SK-N-SH (cell line): Measurements from ENCODE around the gene DAGLA.

Experiments
- ELF1 ChIP-seq: IDR thresholded peaks from 2 replicates; pipeline ENCODE4 v1.4.0; 2012
- EP300 ChIP-seq, 2 experiments: IDR thresholded peaks; 2 replicates each; pipeline versions ENCODE4 v1.4.0 to v1.6.1; 2012; ENCODE audit warnings: borderline replicate concordance in 1 of 2, low read depth in 1 of 2, low read length in 1 of 2
- EZH2phosphoT487 ChIP-seq: fragments of 200-600 bp; sonication (generic); IDR thresholded peaks from 2 replicates; pipeline ENCODE4 v1.6.1; 2017; ENCODE audit warnings: low read depth, mixed run types, mild to moderate bottlenecking, antibody characterized with exemption, moderate library complexity, borderline replicate concordance
- POLR2AphosphoS5 ChIP-seq: IDR thresholded peaks from 2 replicates; pipeline ENCODE4 v1.6.1; 2012; ENCODE audit warnings: low read depth, low read length
- RCOR1 ChIP-seq: fragments of 150-350 bp; IDR thresholded peaks from 2 replicates; pipeline ENCODE4 v1.6.1; 2017; ENCODE audit warnings: antibody characterized with exemption, low read length
- RXRA ChIP-seq: IDR thresholded peaks from 2 replicates; pipeline ENCODE4 v1.4.0; 2012; ENCODE audit warnings: low read depth, mild to moderate bottlenecking, borderline replicate concordance
- SIN3A ChIP-seq: IDR thresholded peaks from 2 replicates; pipeline ENCODE4 v1.6.1; 2012; ENCODE audit warnings: low read depth, mild to moderate bottlenecking, low read length, moderate library complexity, borderline replicate concordance
- TCF12 ChIP-seq: IDR thresholded peaks from 2 replicates; pipeline ENCODE4 v1.4.0; 2012
- TF ChIP-seq, protein P1 (sequence below): fragments of 200-600 bp; sonication (generic); IDR thresholded peaks from 2 replicates; pipeline ENCODE4 v1.6.1; 2017; ENCODE audit warnings: antibody characterized with exemption, mild to moderate bottlenecking, moderate library complexity
- TF ChIP-seq, protein P2 (sequence below): IDR thresholded peaks from 2 replicates; pipeline ENCODE4; 2012

DNA sequence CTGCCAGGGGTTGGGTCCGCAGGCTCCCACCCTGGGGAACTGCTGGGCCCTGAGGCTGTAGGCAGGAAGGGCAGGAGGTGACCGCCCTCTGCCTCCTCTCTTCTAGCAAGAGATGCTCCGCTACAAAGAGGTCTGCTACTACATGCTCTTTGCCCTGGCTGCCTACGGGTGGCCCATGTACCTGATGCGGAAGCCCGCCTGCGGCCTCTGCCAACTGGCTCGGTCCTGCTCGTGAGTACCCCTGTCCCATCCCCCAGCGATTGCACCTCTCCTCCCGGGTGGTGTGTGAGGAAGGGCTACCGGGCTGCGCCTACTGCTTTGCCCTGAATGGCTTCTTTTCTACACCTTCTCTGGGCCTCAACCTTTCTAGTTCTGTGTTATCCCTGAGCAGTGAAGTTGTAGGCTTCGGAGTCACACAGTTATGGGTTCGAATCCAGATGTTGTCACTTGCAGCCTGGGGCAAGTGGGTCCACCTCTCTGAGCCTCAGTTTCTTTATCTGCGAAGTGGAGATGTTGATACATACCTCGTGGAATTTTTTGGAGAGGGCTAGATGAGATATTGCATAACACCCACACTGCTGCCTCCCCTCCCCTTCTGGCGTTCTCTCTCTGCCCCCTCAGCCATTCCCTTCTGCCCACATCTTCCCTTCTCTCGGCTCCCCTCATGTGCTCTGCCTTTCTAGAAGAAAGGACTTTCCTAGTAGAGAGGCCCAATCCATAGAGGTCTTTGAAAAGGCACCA is 51.2 kb downstream of the DAGLA start:
- TF ChIP-seq EZH2phosphoT487 (no peak), TCF12 (no peak), ELF1 (no peak), EP300 (IDR thresholded peaks at IDR 0.05; ENCODE audit: borderline replicate concordance in 1 of 2, low read depth in 1 of 2, low read length in 1 of 2) (no peak), POLR2AphosphoS5 (no peak), SIN3A (no peak), RCOR1 (no peak), RXRA (no peak)
- TF ChIP-seq, protein P1, sequence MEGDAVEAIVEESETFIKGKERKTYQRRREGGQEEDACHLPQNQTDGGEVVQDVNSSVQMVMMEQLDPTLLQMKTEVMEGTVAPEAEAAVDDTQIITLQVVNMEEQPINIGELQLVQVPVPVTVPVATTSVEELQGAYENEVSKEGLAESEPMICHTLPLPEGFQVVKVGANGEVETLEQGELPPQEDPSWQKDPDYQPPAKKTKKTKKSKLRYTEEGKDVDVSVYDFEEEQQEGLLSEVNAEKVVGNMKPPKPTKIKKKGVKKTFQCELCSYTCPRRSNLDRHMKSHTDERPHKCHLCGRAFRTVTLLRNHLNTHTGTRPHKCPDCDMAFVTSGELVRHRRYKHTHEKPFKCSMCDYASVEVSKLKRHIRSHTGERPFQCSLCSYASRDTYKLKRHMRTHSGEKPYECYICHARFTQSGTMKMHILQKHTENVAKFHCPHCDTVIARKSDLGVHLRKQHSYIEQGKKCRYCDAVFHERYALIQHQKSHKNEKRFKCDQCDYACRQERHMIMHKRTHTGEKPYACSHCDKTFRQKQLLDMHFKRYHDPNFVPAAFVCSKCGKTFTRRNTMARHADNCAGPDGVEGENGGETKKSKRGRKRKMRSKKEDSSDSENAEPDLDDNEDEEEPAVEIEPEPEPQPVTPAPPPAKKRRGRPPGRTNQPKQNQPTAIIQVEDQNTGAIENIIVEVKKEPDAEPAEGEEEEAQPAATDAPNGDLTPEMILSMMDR = no peak
- TF ChIP-seq, protein P2, sequence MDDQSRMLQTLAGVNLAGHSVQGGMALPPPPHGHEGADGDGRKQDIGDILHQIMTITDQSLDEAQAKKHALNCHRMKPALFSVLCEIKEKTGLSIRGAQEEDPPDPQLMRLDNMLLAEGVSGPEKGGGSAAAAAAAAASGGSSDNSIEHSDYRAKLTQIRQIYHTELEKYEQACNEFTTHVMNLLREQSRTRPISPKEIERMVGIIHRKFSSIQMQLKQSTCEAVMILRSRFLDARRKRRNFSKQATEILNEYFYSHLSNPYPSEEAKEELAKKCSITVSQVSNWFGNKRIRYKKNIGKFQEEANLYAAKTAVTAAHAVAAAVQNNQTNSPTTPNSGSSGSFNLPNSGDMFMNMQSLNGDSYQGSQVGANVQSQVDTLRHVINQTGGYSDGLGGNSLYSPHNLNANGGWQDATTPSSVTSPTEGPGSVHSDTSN = no peak
